Muscle layer of duodenum (tissue), 2 donors: Measurements from ENCODE around the gene HDGF.

Experiments
- H3K27ac ChIP-seq: one replicate; pipeline ENCODE4 v1.7.0; 2013; ENCODE audit warnings: mild to moderate bottlenecking, low read length
- H3K27me3 ChIP-seq: one replicate; pipeline ENCODE4 v1.7.0; 2013; ENCODE audit warnings: low read depth, mild to moderate bottlenecking, control low read depth, low read length
- H3K36me3 ChIP-seq, 2 donors: one replicate each; pipeline ENCODE4 v1.7.0; 2013; ENCODE audit warnings: low read length in 2 of 2, control low read depth in 1 of 2, mild to moderate bottlenecking in 1 of 2; ENCODE audit not compliant: insufficient read depth in 2 of 2, control insufficient read depth in 1 of 2
- H3K4me1 ChIP-seq, 2 donors: one replicate each; pipeline ENCODE4 v1.7.0; 2013; ENCODE audit warnings: low read length in 2 of 2, mild to moderate bottlenecking in 2 of 2, control low read depth in 1 of 2, moderate library complexity in 1 of 2; ENCODE audit not compliant: insufficient read depth in 2 of 2, control insufficient read depth in 1 of 2
- H3K4me3 ChIP-seq, 2 donors: one replicate each; pipeline ENCODE4 v1.7.0; 2013; ENCODE audit warnings: low read length in 2 of 2, low read depth in 1 of 2, mild to moderate bottlenecking in 1 of 2
- H3K9me3 ChIP-seq, 2 donors: one replicate each; pipeline ENCODE4 v1.7.0; 2013; ENCODE audit warnings: low read length in 2 of 2, control low read depth in 1 of 2, mild to moderate bottlenecking in 1 of 2; ENCODE audit not compliant: control insufficient read depth in 1 of 2
- donor health status: healthy.

The HDGF gene

DNA sequence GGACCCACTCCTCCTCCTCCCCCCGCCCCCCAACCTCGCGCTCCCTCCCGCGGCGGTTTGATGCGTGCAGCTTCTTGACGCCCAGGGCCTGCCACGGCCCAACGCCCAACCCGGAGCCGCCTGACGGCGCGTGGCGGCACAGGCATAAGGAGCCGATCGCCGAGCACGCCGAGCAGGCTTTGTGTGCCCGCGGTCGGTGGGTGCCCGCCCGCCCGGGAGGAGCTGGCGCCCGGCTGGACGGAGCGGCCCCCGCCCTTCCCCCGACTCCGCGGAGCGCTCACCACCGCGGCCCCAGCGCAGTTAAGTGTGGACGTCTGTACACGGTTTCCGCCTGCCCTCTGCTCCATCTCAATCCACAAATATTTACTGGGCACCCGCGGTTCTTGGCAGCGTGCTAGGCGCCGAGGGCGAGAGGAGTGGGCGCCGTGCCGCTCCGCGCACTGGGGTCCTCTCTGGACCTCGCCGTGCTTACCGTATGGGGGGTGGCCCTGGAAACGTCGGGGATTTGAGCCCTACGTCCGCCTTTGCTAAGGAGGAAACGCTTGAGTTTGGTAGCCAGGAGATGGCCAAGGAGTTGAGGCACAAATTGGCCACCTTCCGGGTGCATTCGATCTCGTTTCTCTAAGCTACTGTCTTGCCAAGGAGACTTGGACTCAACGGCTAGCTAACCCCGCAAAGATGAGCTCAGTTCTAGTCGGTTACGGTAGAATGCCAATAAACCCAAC is 444 bp upstream of the HDGF start:
- Histone ChIP-seq H3K27ac (peak overlapping the region; percentile 91), H3K9me3 (no peaks in the 10 kb centered on the region), H3K27me3 (no peaks in the 10 kb centered on the region), H3K4me3 (peak overlapping the region; percentile 90 to 96), H3K4me1 (peaks cover 34 to 45% of the 10 kb centered on the region in 2 donors), H3K36me3 (peaks cover 0 to 15% of the 10 kb centered on the region in 2 donors)

GRCh38 chr1:156750711-156751450 is 594 bp downstream of the HDGF start:
- Histone ChIP-seq H3K4me1 (peaks cover 35 to 53% of the 10 kb centered on the region in 2 donors), H3K27me3 (no peaks in the 10 kb centered on the region), H3K36me3 (peaks cover 0 to 19% of the 10 kb centered on the region in 2 donors), H3K4me3 (peak overlapping the region; percentile 90 to 93), H3K27ac (peak overlapping the region; percentile 96), H3K9me3 (no peaks in the 10 kb centered on the region)

GRCh38 chr1:156750191-156750672 is 1.2 kb downstream of the HDGF start:
- Histone ChIP-seq H3K27me3 (no peaks in the 10 kb centered on the region), H3K36me3 (peaks cover 0 to 19% of the 10 kb centered on the region in 2 donors), H3K9me3 (no peaks in the 10 kb centered on the region), H3K27ac (peak overlapping the region; percentile 96), H3K4me3 (peak overlapping the region; percentile 90 to 93), H3K4me1 (peaks cover 40 to 60% of the 10 kb centered on the region in 2 donors)

- Histone ChIP-seq H3K4me1 (peaks cover 40 to 65% of the 10 kb centered on the region in 2 donors), H3K27ac (peak overlapping the region; percentile 96), H3K27me3 (no peaks in the 10 kb centered on the region), H3K9me3 (no peaks in the 10 kb centered on the region), H3K36me3 (peaks cover 0 to 24% of the 10 kb centered on the region in 2 donors), H3K4me3 (peak overlapping the region; percentile 90 to 93)
Observed at GRCh38 chr1:156749419-156750118, 1.9 kb downstream of the HDGF start.

DNA sequence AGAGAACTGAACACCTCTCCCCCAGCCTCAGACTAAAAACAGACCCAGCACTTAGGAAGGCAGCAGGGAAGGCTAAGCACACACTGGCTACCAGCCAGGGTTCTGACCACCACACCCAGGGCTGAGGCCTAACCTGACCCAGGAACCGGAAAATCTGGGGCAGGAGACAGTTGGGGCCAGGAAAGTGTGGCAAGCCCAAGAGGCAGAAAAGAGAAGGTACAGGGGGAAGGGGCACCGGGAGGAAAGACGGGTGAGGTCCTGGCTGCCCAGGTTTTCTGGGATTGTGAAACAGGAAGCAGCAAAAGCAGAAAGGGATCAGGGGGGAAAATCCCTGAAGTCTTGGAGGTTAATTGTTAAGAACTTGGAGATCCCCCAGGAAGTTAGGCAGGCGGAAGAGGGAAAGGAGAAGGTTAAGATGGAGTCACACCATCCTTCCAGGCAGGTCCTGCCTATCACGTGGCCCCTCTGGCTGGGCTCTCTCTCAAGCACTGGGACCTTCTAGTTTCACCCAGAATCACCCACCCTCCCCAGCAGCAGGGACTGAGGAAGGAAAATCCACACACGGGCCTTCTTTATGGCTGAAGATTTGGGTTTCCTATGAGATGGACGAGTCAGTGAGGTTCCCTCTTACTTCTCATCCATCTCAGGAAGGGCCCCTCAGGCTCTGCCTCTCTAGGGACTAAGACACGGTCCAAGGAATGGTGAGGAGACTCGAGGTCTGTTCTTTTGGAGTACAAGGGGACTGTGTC is 2.6 kb downstream of the HDGF start:
- H3K4me3 ChIP-seq, result peak overlapping the region; percentile 90 to 93
- peak overlapping the region; percentile 96 for H3K27ac ChIP-seq
- H3K4me1 ChIP-seq, result peaks cover 40 to 65% of the 10 kb centered on the region in 2 donors
- H3K27me3 ChIP-seq, result no peaks in the 10 kb centered on the region
- H3K9me3 ChIP-seq, result no peaks in the 10 kb centered on the region
- H3K36me3 ChIP-seq, result peaks cover 4 to 29% of the 10 kb centered on the region in 2 donors

DNA sequence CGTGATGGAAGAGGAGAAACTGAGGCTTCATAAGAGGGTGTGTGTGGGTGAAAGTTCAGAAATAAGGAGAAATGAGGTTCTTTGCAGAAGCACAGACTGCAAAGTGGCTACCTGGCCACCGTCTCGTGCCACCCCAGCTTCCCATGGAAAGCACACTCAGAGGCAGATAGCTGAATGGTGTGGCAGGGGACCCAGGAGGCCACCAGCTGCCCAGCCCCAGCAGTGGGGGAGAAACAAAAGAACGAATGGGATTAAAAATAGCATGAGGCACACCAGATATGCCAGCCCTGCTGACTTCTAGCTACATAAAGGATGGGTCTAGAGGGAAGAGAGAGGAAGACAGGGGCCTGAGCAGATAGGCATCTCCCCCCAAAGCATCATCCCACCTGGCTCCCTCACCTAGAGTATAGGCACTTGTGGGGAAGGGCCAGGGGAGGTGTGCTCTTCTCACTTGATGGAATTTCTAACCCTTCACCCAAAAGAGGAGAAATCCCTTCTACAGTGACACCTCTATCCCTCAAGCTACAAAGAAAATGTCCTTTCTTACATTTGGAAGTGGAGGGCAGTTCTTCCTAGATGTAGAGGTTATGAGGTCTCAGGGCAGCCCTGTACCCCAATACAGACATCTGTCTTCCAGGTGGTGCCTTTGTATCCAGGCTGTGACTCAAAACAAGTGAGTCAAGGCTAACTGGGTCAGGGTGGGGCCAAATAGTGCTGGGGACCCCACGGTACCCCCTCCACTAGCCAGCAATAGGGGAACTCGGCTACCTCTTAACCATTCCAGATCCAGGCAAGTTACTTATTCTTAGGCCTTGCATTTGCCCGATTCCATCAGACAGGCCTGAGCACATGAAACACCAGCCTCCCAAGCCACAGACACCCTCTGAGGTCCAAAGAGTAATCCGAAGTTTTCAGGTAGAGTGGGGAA is 3.5 kb downstream of the HDGF start:
- Histone ChIP-seq H3K9me3 (no peaks in the 10 kb centered on the region), H3K4me1 (peaks cover 38 to 59% of the 10 kb centered on the region in 2 donors)

GRCh38 chr1:156746728-156747631 is 4.5 kb downstream of the HDGF start:
- H3K9me3 ChIP-seq, result no peaks in the 10 kb centered on the region
- H3K27ac ChIP-seq, result peak overlapping the region; percentile 97
- H3K27me3 ChIP-seq, result no peaks in the 10 kb centered on the region
- H3K4me3 ChIP-seq, result peak overlapping the region; percentile 90 to 93
- H3K36me3 ChIP-seq, result peaks cover 19 to 48% of the 10 kb centered on the region in 2 donors
- peaks cover 32 to 52% of the 10 kb centered on the region in 2 donors for H3K4me1 ChIP-seq

More for the DNA sequence above, 3.5 kb downstream of the HDGF start:
- H3K27me3 ChIP-seq, result no peaks in the 10 kb centered on the region
- H3K36me3 ChIP-seq, result peaks cover 10 to 37% of the 10 kb centered on the region in 2 donors
- H3K27ac ChIP-seq, result peak overlapping the region; percentile 96
- H3K4me3 ChIP-seq, result peak overlapping the region; percentile 90 to 93

GRCh38 chr1:156746406-156746727 is 5.1 kb downstream of the HDGF start:
- Histone ChIP-seq H3K36me3 (peaks cover 21 to 50% of the 10 kb centered on the region in 2 donors), H3K27me3 (no peaks in the 10 kb centered on the region), H3K4me3 (peak overlapping the region; percentile 65 to 73), H3K9me3 (no peaks in the 10 kb centered on the region), H3K27ac (peak overlapping the region; percentile 97), H3K4me1 (peaks cover 37 to 56% of the 10 kb centered on the region in 2 donors)

DNA sequence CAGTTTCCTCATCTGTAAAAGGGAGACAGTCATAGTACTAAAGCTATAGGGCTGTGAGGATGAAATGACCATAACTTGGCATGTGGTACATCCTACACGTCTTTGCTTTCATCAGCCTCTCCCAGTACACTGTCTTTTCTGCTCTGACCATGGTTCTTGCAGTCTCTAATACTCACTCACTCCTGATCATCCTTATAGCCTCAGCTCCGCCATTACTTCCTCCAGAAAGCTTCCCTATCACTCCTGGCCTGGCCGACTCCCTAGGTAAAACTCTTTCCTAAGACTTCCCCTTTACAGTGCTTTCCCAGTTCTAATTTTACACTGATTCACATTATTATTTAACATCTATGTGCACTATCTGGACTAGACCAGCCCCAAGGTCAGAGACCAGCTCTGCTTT is 5.6 kb downstream of the HDGF start:
- H3K27me3 ChIP-seq, result no peaks in the 10 kb centered on the region
- peak overlapping the region; percentile 97 for H3K27ac ChIP-seq
- H3K4me3 ChIP-seq, result peak overlapping the region; percentile 65 to 73
- H3K36me3 ChIP-seq, result peaks cover 21 to 50% of the 10 kb centered on the region in 2 donors
- peaks cover 39 to 58% of the 10 kb centered on the region in 2 donors for H3K4me1 ChIP-seq
- no peaks in the 10 kb centered on the region for H3K9me3 ChIP-seq
